ENCODE data around the gene NUBP2. TPM values are rescaled to one million over a fixed set of nuclear protein-coding genes. Genes with fewer than 3 reads are reported as not detected.
A peak's percentile ranks its signal among the peaks of the same experiment; 100 is the strongest.

NUBP2 gene
- total RNA-seq, 2 donors from 2014 or later = 30.4 to 30.9 TPM

GRCh38 chr16:1769402-1770300 lies 13.1 kb upstream of the NUBP2 start:
- intact Hi-C loops (cut with DNase I) = no loop called here
- no peak for DNase-seq (ENCODE audit: low spot score)

- intact Hi-C loops (cut with DNase I) = no loop called here
- peak; percentile 90 for DNase-seq (ENCODE audit: low spot score)
Measured at GRCh38 chr16:1770328-1771187, 12.2 kb upstream of the NUBP2 start.

- DNase-seq (ENCODE audit: low spot score) = peak; percentile 95
- intact Hi-C loops (cut with DNase I) = no loop called here
Measured at GRCh38 chr16:1771188-1771863, 11.4 kb upstream of the NUBP2 start, which contains the start of gene NME3. Gene NME3, minus strand, starts transcription at chr16:1771543. Its CDS starts 9 bp downstream, at chr16:1771534.

- intact Hi-C loops (cut with DNase I) = no loop called here
Measured at GRCh38 chr16:1771864-1772361, 10.8 kb upstream of the NUBP2 start.

GRCh38 chr16:1772362-1772907 lies 10.3 kb upstream of the NUBP2 start, which contains the start of gene EME2:
Gene EME2, plus strand, starts transcription at chr16:1772810. Its CDS starts 418 bp downstream, at chr16:1773228.
- intact Hi-C loops (cut with DNase I) = no loop called here
- no peak for DNase-seq (ENCODE audit: low spot score)

More at GRCh38 chr16:1771864-1772361, 10.8 kb upstream of the NUBP2 start:
- no peak for DNase-seq (ENCODE audit: low spot score)

- intact Hi-C loops (cut with DNase I) = no loop called here
- DNase-seq (ENCODE audit: low spot score) = peak; percentile 96
Measured at GRCh38 chr16:1772908-1773702, 9.7 kb upstream of the NUBP2 start, which contains the start of gene MRPS34. Gene MRPS34, minus strand, starts transcription at chr16:1773134. Its CDS starts 15 bp downstream, at chr16:1773119.

- intact Hi-C loops (cut with DNase I) = no loop called here
- no peak for DNase-seq (ENCODE audit: low spot score)
Measured at GRCh38 chr16:1773703-1774447, 8.9 kb upstream of the NUBP2 start.

- intact Hi-C loops (cut with DNase I) = no loop called here
- no peak for DNase-seq (ENCODE audit: low spot score)
Measured at GRCh38 chr16:1774448-1774780, 8.3 kb upstream of the NUBP2 start.

- DNase-seq (ENCODE audit: low spot score) = no peak
- intact Hi-C loops (cut with DNase I) = no loop called here
Measured at GRCh38 chr16:1775006-1775845, 7.5 kb upstream of the NUBP2 start.

GRCh38 chr16:1775846-1776671 lies 6.7 kb upstream of the NUBP2 start:
- DNase-seq (ENCODE audit: low spot score) = no peak

GRCh38 chr16:1776672-1776955 lies 6.1 kb upstream of the NUBP2 start:
- DNase-seq (ENCODE audit: low spot score) = no peak
- intact Hi-C loops (cut with DNase I) = no loop called here

More at GRCh38 chr16:1775846-1776671, 6.7 kb upstream of the NUBP2 start:
- intact Hi-C loops (cut with DNase I) = no loop called here

GRCh38 chr16:1776991-1777374 lies 5.8 kb upstream of the NUBP2 start:
- intact Hi-C loops (cut with DNase I) = no loop called here

GRCh38 chr16:1777375-1778199 lies 5.2 kb upstream of the NUBP2 start:
- intact Hi-C loops (cut with DNase I) = no loop called here
- DNase-seq (ENCODE audit: low spot score) = no peak

More at GRCh38 chr16:1776991-1777374, 5.8 kb upstream of the NUBP2 start:
- no peak for DNase-seq (ENCODE audit: low spot score)

- no peak for DNase-seq (ENCODE audit: low spot score)
- intact Hi-C loops (cut with DNase I) = no loop called here
Measured at GRCh38 chr16:1778200-1779179, 4.3 kb upstream of the NUBP2 start.

All from posterior vena cava (tissue), 2 donors.